Adipocyte (in vitro differentiated cells): ENCODE results near the gene RAP2A.
A peak's percentile ranks its signal among the peaks of the same experiment; 100 is the strongest.

ENCODE experiments used
- DNase-seq: peaks from one replicate; pipeline ENCODE4 v3.0.0-alpha.2; 2015; ENCODE audit warnings: low read depth
- H3K27me3 ChIP-seq: replicated peaks from 2 replicates; pipeline ENCODE4 v1.7.0; 2013; ENCODE audit warnings: mild to moderate bottlenecking, low read length, moderate library complexity; ENCODE audit not compliant: control insufficient read depth, insufficient read depth
- H3K36me3 ChIP-seq: 2 replicates; pipeline ENCODE4 v1.7.0; 2013; ENCODE audit warnings: low read length, mild to moderate bottlenecking, moderate library complexity; ENCODE audit not compliant: control insufficient read depth, insufficient read depth, severe bottlenecking
- H3K4me1 ChIP-seq: 2 replicates; pipeline ENCODE4 v1.7.0; 2013; ENCODE audit warnings: mild to moderate bottlenecking, low read length, moderate library complexity; ENCODE audit not compliant: control insufficient read depth, insufficient read depth
- H3K4me3 ChIP-seq: 2 replicates; pipeline ENCODE4 v1.7.0; 2013; ENCODE audit warnings: mild to moderate bottlenecking, low read length, moderate library complexity
- H3K9ac ChIP-seq: 2 replicates; pipeline ENCODE4 v1.7.0; 2013; ENCODE audit warnings: mild to moderate bottlenecking, low read length, moderate library complexity
- H3K9me3 ChIP-seq: 2 replicates; pipeline ENCODE4 v1.7.0; 2013; ENCODE audit warnings: mild to moderate bottlenecking, low read length, moderate library complexity; ENCODE audit not compliant: control insufficient read depth

The RAP2A gene

DNA sequence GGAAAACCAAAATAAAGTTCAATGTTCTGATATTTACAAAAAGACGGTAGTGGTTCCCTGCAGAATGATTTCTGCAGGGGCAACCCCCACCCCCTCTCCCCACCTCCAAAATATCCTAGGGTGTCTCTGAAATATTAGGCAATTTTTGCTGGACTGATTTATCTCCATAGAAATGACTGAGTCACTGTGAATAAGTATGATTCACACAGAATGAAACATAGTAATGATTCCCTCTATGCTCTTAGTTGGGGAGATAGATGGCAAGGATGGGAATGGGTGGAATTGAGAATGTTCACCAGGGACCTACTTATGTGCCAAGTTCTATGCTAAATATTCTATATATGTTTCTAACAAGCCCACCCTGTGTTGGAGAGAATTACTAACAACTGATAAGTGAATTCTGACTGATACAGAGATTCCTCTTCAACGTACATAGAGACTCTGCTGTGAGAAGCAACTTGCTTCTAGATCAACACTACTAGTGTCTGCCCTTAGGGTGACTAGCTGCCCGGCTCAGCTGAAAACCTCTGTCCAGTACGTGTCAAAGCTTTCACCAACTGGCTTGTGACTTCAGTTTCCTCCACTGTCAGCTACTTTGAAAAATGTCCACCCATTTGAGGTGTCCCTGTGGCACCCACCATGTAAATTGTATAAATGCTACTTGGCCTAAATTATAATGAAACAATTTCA lies 38.4 kb upstream of the RAP2A start:
- peak; percentile 48 for DNase-seq
- Histone ChIP-seq H3K4me3 (no peak overlapping the region), H3K27me3 (no peaks in the 10 kb centered on the region), H3K36me3 (peaks cover 31% of the 10 kb centered on the region), H3K9me3 (no peaks in the 10 kb centered on the region), H3K9ac (no peak overlapping the region), H3K4me1 (peaks cover 21% of the 10 kb centered on the region)

DNA sequence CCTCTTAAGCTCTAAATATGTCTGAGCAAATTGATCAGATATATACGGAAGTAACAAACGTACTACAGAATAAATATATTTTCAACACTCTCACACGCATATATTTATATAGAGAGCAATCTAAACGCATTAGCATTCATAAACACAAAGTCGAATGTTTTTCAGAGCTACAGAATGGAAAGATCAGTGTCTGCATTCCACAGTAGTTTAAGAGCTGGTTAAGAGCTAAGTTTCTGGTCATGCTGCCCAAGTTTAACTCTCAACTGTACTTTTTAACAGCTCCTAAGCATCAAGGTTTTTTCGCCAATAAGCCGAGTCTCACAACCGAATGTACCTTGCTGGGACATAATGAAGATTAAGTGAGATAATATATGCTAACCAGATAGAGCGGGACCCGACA lies 36.7 kb upstream of the RAP2A start:
- no peak for DNase-seq
- peaks cover 16% of the 10 kb centered on the region for H3K4me1 ChIP-seq
- no peak overlapping the region for H3K4me3 ChIP-seq
- peaks cover 19% of the 10 kb centered on the region for H3K36me3 ChIP-seq
- H3K27me3 ChIP-seq, result no peaks in the 10 kb centered on the region
- no peaks in the 10 kb centered on the region for H3K9me3 ChIP-seq
- H3K9ac ChIP-seq, result no peak overlapping the region

DNA sequence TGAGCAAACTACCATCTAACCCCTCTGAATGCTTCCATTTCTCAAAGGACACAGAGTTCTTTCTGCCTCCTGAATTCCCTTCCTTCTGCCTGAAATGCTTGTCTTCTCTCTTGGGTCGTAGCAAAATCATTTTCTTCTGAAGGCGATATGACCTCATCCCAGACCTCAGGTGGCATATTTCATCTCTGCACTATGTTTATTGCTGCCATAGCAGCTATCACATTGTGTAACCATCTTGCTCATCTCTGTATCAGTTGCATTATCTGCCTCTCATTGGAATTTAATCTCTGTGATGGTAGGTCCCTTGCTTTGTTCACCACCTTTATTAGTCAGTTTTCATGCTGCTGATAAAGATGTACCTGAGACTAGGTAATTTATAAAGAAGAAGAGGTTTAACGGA lies 32.5 kb upstream of the RAP2A start:
- H3K9ac ChIP-seq, result no peak overlapping the region
- H3K9me3 ChIP-seq, result no peaks in the 10 kb centered on the region
- DNase-seq, result no peak

GRCh38 chr13:97403893-97404750 lies 29.8 kb upstream of the RAP2A start:
- H3K36me3 ChIP-seq, result no peaks in the 10 kb centered on the region
- no peak overlapping the region for H3K9ac ChIP-seq
- no peak for DNase-seq
- no peaks in the 10 kb centered on the region for H3K27me3 ChIP-seq
- no peaks in the 10 kb centered on the region for H3K9me3 ChIP-seq
- peaks cover 18% of the 10 kb centered on the region for H3K4me1 ChIP-seq
- H3K4me3 ChIP-seq, result no peak overlapping the region

More for the DNA sequence above, 32.5 kb upstream of the RAP2A start:
- no peaks in the 10 kb centered on the region for H3K27me3 ChIP-seq
- no peaks in the 10 kb centered on the region for H3K36me3 ChIP-seq
- H3K4me3 ChIP-seq, result no peak overlapping the region
- H3K4me1 ChIP-seq, result peaks cover 18% of the 10 kb centered on the region

- H3K9me3 ChIP-seq, result no peaks in the 10 kb centered on the region
- DNase-seq, result no peak
- no peak overlapping the region for H3K9ac ChIP-seq
- H3K4me1 ChIP-seq, result peaks cover 18% of the 10 kb centered on the region
- H3K27me3 ChIP-seq, result no peaks in the 10 kb centered on the region
- H3K4me3 ChIP-seq, result no peak overlapping the region
- H3K36me3 ChIP-seq, result no peaks in the 10 kb centered on the region
Measured at GRCh38 chr13:97407540-97407939, 26.4 kb upstream of the RAP2A start.

DNA sequence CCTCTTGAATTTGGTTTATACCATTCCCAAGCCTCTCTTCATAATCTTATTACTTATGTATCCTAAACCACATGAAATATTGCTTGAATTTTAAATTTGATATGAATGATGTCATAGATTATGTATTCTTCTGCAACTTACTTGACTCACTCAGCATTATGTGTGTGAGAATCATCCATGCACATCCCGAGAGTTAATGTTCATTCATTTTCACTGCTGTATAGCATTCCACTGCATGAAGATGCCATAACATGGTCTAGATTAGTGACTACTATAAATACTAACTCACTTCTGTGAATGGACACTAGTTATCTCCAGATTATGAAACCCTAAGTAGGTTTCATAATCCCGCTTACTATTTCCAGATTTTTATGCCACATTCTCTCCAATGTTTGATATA lies 25.0 kb upstream of the RAP2A start:
- no peak overlapping the region for H3K4me3 ChIP-seq
- no peaks in the 10 kb centered on the region for H3K36me3 ChIP-seq
- DNase-seq, result no peak
- no peaks in the 10 kb centered on the region for H3K27me3 ChIP-seq
- H3K9ac ChIP-seq, result no peak overlapping the region
- peaks cover 12% of the 10 kb centered on the region for H3K4me1 ChIP-seq
- H3K9me3 ChIP-seq, result no peaks in the 10 kb centered on the region

DNA sequence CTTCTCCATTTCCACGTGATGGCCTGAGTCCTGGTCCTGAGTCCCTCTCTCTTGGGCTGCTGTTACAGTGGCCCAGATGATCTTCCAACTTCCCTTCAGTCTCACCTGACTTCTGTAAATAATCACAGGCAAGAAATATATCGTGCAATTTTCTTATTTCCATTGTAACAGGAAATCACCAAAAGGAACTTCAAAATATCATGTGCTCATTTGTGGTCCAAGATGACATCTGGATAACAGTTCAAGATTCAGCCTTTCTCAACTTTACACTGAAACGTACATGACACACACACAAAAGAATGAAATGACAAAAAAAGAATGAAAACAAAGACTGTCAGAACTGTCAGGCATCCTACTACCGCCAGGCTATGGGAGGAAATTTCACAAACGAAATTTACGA lies 22.0 kb upstream of the RAP2A start:
- Histone ChIP-seq H3K9ac (no peak overlapping the region), H3K36me3 (no peaks in the 10 kb centered on the region), H3K4me3 (no peak overlapping the region), H3K4me1 (no peaks in the 10 kb centered on the region), H3K27me3 (no peaks in the 10 kb centered on the region), H3K9me3 (no peaks in the 10 kb centered on the region)
- no peak for DNase-seq

DNA sequence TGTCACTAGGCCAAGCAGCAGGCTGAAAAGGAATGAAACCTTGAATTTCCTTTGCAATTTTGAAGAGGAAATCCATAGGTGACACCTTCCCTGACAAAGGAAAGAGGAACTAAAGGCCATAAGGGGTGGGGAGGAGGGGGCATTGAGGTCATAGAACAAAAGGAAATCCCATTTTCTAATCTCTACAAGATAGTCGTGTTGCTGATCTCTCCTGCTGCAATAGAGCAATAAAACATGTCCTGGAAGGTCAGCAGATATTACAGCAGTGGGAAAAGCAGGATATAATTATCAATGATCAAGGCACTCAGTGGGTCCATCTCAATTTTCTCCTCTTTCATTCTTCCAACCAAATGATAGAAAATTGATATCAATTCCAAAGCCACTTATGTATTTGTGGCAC lies 20.3 kb upstream of the RAP2A start:
- no peaks in the 10 kb centered on the region for H3K27me3 ChIP-seq
- H3K36me3 ChIP-seq, result no peaks in the 10 kb centered on the region
- no peaks in the 10 kb centered on the region for H3K9me3 ChIP-seq
- no peaks in the 10 kb centered on the region for H3K4me1 ChIP-seq
- no peak for DNase-seq
- H3K9ac ChIP-seq, result no peak overlapping the region
- H3K4me3 ChIP-seq, result no peak overlapping the region

GRCh38 chr13:97414392-97414791 lies 19.6 kb upstream of the RAP2A start:
- Histone ChIP-seq H3K4me1 (no peaks in the 10 kb centered on the region), H3K9me3 (no peaks in the 10 kb centered on the region), H3K36me3 (no peaks in the 10 kb centered on the region), H3K27me3 (no peaks in the 10 kb centered on the region), H3K4me3 (no peak overlapping the region), H3K9ac (no peak overlapping the region)
- DNase-seq, result no peak

DNA sequence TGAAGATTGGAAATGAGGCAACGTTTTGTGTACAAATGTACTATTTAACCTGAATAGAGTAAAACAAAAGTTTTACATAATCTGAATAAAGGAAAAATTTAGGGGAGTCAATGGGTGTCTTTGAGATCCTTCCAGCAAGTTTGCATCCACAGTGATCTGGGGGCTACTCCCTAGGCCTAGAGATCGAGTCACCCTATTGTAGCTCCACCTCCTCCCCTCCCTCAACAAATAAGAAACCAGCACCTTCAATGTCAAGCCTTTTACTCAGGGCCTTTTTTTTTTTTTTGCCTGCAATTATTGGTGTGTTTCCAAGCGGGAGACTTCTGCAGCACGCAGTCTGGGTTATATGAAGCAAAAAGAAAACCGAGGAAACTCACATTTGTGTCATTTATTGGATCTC lies 16.3 kb upstream of the RAP2A start:
- Histone ChIP-seq H3K27me3 (no peaks in the 10 kb centered on the region), H3K4me3 (no peak overlapping the region), H3K9ac (no peak overlapping the region), H3K36me3 (no peaks in the 10 kb centered on the region), H3K9me3 (no peaks in the 10 kb centered on the region), H3K4me1 (no peaks in the 10 kb centered on the region)
- no peak for DNase-seq

GRCh38 chr13:97422118-97423054 lies 11.6 kb upstream of the RAP2A start:
- peaks cover 9% of the 10 kb centered on the region for H3K4me1 ChIP-seq
- no peak overlapping the region for H3K9ac ChIP-seq
- H3K36me3 ChIP-seq, result no peaks in the 10 kb centered on the region
- H3K9me3 ChIP-seq, result no peaks in the 10 kb centered on the region
- H3K27me3 ChIP-seq, result no peaks in the 10 kb centered on the region
- H3K4me3 ChIP-seq, result no peak overlapping the region
- no peak for DNase-seq
